ENCODE measurements around the gene MROH2A.

MROH2A gene

GRCh38 chr2:233794128-233794658 lies 16.1 kb downstream of the MROH2A start:
- no peak for TF ChIP-seq CTCF (IDR thresholded peaks at IDR 0.05; ENCODE audit: insufficient read depth, low read depth, low read length, missing control alignments)
- no peak overlapping the region for H3K4me3 ChIP-seq (ENCODE audit: low read length)
- no peak for DNase-seq (ENCODE audit: low read depth)

DNA sequence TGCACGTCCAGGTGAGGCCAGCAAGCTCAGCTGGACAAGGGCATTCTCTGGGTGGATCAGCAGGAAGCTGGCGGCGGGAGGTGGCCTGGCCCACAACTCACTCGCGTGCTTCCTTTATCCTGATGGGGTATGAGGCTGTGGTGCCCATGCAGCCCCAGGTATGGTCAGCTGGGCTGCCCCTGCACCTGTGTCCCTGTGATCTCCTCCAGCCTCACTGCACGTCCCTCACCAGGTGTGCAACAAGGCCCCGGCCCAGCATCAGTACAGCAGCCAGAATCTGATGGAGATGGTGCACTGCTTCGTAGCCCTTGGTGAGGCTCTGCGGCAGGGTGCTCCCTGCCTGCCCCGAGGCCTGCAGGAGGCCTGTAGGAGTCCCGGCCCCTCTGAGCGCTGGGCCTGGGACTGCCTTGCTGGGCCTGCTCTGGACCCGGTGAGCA lies 17.6 kb downstream of the MROH2A start:
- TF ChIP-seq CTCF (IDR thresholded peaks at IDR 0.05; ENCODE audit: insufficient read depth, low read depth, low read length, missing control alignments): no peak
- H3K4me3 ChIP-seq (ENCODE audit: low read length): no peak overlapping the region
- no peak for DNase-seq (ENCODE audit: low read depth)

GRCh38 chr2:233796254-233796653 lies 18.1 kb downstream of the MROH2A start:
- DNase-seq (ENCODE audit: low read depth): no peak
- TF ChIP-seq CTCF (IDR thresholded peaks at IDR 0.05; ENCODE audit: insufficient read depth, low read depth, low read length, missing control alignments): no peak
- H3K4me3 ChIP-seq (ENCODE audit: low read length): no peak overlapping the region

GRCh38 chr2:233798335-233799086 lies 20.4 kb downstream of the MROH2A start:
- no peak for DNase-seq (ENCODE audit: low read depth)
- TF ChIP-seq CTCF (IDR thresholded peaks at IDR 0.05; ENCODE audit: insufficient read depth, low read depth, low read length, missing control alignments): no peak
- no peak overlapping the region for H3K4me3 ChIP-seq (ENCODE audit: low read length)

- TF ChIP-seq CTCF (IDR thresholded peaks at IDR 0.05; ENCODE audit: insufficient read depth, low read depth, low read length, missing control alignments): no peak
These were observed 21.0 kb downstream of the MROH2A start for GRCh38 chr2:233799087-233799665.

GRCh38 chr2:233799716-233800115 lies 21.6 kb downstream of the MROH2A start:
- DNase-seq (ENCODE audit: low read depth): no peak
- no peak for TF ChIP-seq CTCF (IDR thresholded peaks at IDR 0.05; ENCODE audit: insufficient read depth, low read depth, low read length, missing control alignments)
- no peak overlapping the region for H3K4me3 ChIP-seq (ENCODE audit: low read length)

More at GRCh38 chr2:233799087-233799665, 21.0 kb downstream of the MROH2A start:
- no peak for DNase-seq (ENCODE audit: low read depth)
- H3K4me3 ChIP-seq (ENCODE audit: low read length): no peak overlapping the region
